Central memory CD4-positive, alpha-beta T cell (primary cell): ENCODE measurements around the gene MPHOSPH6.
"Not testable (repeated sequence)": the region's sequence is repeated elsewhere in the genome, so short reads cannot be mapped to it uniquely, and the experiment has no call there.

Source experiments
- DNase-seq: peaks from one replicate; pipeline ENCODE4 v3.0.0; 2022

The MPHOSPH6 gene

DNA sequence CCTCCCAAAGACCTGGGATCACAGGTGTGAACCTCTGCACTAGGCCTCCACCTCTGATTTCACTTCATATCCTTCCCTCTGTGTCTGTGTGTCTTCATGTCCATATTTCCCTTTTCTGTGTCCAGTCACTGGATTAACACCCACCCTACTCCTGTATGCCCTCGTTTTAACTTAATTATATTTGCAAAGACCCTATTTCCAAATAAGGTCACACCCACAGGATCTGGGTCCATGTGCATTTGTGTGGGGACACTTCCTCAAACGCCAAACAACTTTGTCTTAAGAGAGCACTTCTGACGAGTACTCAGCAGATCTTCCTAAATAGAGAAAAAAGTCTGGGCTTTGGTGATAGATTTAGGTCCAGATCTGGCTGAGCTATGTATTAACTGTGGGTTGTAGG lies 56.3 kb downstream of the MPHOSPH6 start:
- no peak for DNase-seq

- no peak for DNase-seq
Observed at GRCh38 chr16:82111944-82112343, 58.1 kb downstream of the MPHOSPH6 start.

DNA sequence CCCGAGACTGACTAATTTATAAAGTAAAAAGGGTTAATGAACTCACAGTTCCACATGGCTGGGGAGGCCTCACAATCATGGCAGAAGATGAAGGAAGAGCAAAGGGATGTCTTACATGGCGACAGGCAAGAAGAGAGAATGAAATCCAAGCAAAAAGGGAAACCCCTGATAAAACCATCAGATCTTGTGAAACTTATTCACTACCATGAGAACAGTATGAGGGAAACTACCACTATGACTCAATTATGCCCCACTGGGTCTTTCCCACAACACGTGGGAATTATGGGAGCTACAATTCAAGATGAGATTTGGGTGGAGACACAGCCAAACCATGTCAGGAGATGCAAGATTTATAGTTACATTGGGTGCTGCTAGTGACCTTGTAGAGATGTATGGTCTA lies 60.8 kb downstream of the MPHOSPH6 start:
- DNase-seq = not testable (repeated sequence)

DNA sequence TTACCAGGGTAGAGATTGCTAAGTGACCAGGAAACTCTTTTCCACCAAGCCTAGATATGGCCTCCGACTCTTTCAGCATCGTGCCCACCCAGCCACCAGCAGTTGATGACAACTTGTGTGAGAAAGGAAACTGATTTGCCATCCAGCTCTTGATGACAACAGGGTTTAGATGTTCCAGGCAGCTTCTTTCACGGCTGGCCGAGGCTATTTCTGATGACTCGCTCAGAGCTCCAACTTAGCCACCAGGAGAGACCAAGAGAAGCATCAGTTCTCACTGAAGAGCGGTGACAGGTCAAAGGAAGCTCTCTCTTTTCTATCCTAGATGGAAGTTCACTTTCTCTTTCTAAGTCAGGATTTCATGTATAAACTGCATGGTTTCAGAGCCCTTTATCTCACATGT lies 61.2 kb downstream of the MPHOSPH6 start:
- DNase-seq = no peak

GRCh38 chr16:82108100-82108499 lies 61.9 kb downstream of the MPHOSPH6 start:
- DNase-seq = no peak

DNA sequence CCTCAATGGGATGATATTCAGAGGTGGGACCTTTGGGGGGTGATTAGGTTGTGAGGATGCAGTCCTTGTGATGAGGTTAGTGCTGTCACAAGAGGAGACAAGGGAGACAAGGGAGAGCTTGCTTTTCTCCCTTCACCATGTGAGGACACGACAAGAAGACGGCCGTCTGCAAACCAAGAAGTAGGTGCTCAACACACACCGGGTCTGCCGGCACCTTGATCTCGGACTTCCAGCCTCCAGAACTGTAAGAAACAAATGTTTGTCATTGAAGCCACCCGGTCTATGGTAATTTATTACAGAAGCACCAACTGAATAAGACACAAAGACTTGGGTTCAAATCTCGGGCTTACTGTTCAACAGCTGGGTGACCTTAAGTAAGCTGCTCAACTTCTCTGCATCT lies 64.9 kb downstream of the MPHOSPH6 start:
- no peak for DNase-seq
